Left ventricle myocardium inferior (tissue), 1 donor: Measurements from ENCODE around the gene SLIT3. TPM values are rescaled to one million over a fixed set of nuclear protein-coding genes. Genes with fewer than 3 reads are reported as not detected.

Experiments used
- DNase-seq: peaks from one replicate; pipeline ENCODE4 v3.0.0-alpha.2; 2020
- H3K27ac ChIP-seq: fragments of 200-600 bp; replicated peaks from 2 replicates; pipeline ENCODE4 v1.8.0; 2021
- H3K27me3 ChIP-seq: fragments of 200-600 bp; 2 replicates; pipeline ENCODE4 v1.8.0; 2021; ENCODE audit warnings: low read depth
- H3K36me3 ChIP-seq: fragments of 200-600 bp; 2 replicates; pipeline ENCODE4 v1.8.0; 2021
- H3K4me1 ChIP-seq: fragments of 200-600 bp; 2 replicates; pipeline ENCODE4 v1.8.0; 2021
- H3K4me3 ChIP-seq: fragments of 200-600 bp; 2 replicates; pipeline ENCODE4 v1.8.0; 2021; ENCODE audit warnings: mild to moderate bottlenecking, moderate library complexity
- H3K9me3 ChIP-seq: fragments of 200-600 bp; replicated peaks from 2 replicates; pipeline ENCODE4 v1.8.0; 2021
- intact Hi-C: fragments of 100-400 bp; cut with micrococcal nuclease; formaldehyde crosslinking; loops from one replicate; pipeline ENCODE4 v1.11.0; 2022
- total RNA-seq: library from RNA; stranded (reverse); fragmentation: NEBNext Ultra II Directional; extraction: Animal tissue kit (Norgen Biotek cat#: 25700); gene quantifications from one replicate; pipeline ENCODE4 v1.2.1, GENCODE V29; 2021
- TF ChIP-seq, protein P1 (sequence below): fragments of 200-600 bp; IDR thresholded peaks from 2 replicates; pipeline ENCODE4 v1.8.0; 2021; ENCODE audit warnings: antibody characterized with exemption, mild to moderate bottlenecking, borderline replicate concordance
- donor health status: DM: no; HTN: yes; CAD: no; lungs with severe emphysema.

The SLIT3 gene
- total RNA-seq, 1 donor from 2014 or later, result 22.7 TPM

- TF ChIP-seq, protein P1, sequence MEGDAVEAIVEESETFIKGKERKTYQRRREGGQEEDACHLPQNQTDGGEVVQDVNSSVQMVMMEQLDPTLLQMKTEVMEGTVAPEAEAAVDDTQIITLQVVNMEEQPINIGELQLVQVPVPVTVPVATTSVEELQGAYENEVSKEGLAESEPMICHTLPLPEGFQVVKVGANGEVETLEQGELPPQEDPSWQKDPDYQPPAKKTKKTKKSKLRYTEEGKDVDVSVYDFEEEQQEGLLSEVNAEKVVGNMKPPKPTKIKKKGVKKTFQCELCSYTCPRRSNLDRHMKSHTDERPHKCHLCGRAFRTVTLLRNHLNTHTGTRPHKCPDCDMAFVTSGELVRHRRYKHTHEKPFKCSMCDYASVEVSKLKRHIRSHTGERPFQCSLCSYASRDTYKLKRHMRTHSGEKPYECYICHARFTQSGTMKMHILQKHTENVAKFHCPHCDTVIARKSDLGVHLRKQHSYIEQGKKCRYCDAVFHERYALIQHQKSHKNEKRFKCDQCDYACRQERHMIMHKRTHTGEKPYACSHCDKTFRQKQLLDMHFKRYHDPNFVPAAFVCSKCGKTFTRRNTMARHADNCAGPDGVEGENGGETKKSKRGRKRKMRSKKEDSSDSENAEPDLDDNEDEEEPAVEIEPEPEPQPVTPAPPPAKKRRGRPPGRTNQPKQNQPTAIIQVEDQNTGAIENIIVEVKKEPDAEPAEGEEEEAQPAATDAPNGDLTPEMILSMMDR, result no peak
- DNase-seq, result no peak
- H3K9me3 ChIP-seq, result no peaks in the 10 kb centered on the region
- no peaks in the 10 kb centered on the region for H3K36me3 ChIP-seq
- intact Hi-C loops, result no loop called here
- no peak overlapping the region for H3K27ac ChIP-seq
- peaks cover 6% of the 10 kb centered on the region for H3K27me3 ChIP-seq
- H3K4me3 ChIP-seq, result no peak overlapping the region
- H3K4me1 ChIP-seq, result no peaks in the 10 kb centered on the region
Measured at GRCh38 chr5:169294621-169295020, 6.3 kb downstream of the SLIT3 start.

DNA sequence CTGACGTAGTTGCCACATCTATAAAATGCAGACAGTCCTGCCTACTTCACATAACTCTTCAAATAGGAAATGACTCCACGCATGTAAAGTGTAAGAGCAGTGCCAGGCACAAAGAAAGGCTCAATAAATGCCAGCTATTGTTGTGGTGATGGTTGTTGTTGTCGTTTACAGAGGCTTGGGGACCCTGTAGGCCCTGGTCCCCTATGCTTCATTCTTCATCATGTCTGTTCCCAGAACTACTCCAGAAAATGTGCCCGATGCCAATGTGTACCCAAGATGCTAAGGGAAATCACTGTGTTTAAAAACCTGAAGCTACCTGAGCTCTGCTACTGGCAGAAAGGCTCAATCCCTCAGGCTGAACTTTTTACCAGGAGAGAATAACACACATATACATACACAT, 9.1 kb downstream of the SLIT3 start:
- H3K4me1 ChIP-seq, result peaks cover 12% of the 10 kb centered on the region
- DNase-seq, result no peak

DNA sequence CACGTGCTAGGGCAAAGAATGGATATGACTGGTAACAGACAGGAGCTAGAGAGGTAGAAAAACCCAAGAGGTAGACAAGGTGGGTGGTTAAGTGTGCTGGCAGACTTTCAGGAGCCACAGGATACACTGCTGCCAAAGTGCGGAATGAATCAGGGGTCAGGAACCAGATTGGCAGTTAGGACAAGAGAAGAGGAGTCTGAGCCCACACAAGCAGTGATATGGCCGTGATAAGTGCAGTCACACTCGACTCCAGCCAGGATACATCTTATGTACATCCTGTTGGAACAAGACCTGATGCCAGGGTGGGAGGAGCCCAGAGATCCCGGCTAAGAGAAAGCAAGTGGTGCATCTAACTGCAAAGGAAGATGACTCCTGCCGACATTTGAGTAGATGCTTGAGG, 10.0 kb downstream of the SLIT3 start:
- TF ChIP-seq, protein P1, result no peak
- no peak overlapping the region for H3K4me3 ChIP-seq
- no peaks in the 10 kb centered on the region for H3K36me3 ChIP-seq
- intact Hi-C loops, result no loop called here
- H3K27ac ChIP-seq, result no peak overlapping the region
- no peaks in the 10 kb centered on the region for H3K27me3 ChIP-seq
- peaks cover 19% of the 10 kb centered on the region for H3K4me1 ChIP-seq
- peaks cover under 1% of the 10 kb centered on the region for H3K9me3 ChIP-seq
- no peak for DNase-seq

More for the DNA sequence above, 9.1 kb downstream of the SLIT3 start:
- TF ChIP-seq, protein P1, result no peak
- intact Hi-C loops, result no loop called here
- no peak overlapping the region for H3K4me3 ChIP-seq
- no peaks in the 10 kb centered on the region for H3K36me3 ChIP-seq
- no peaks in the 10 kb centered on the region for H3K9me3 ChIP-seq
- no peak overlapping the region for H3K27ac ChIP-seq
- no peaks in the 10 kb centered on the region for H3K27me3 ChIP-seq

- TF ChIP-seq, protein P1, result no peak
- no peak for DNase-seq
- intact Hi-C loops, result no loop called here
- no peaks in the 10 kb centered on the region for H3K27me3 ChIP-seq
- H3K9me3 ChIP-seq, result peaks cover 11% of the 10 kb centered on the region
- H3K27ac ChIP-seq, result no peak overlapping the region
- H3K4me3 ChIP-seq, result no peak overlapping the region
- H3K4me1 ChIP-seq, result peaks cover 19% of the 10 kb centered on the region
- H3K36me3 ChIP-seq, result no peaks in the 10 kb centered on the region
Measured at GRCh38 chr5:169289520-169289919, 11.4 kb downstream of the SLIT3 start.

DNA sequence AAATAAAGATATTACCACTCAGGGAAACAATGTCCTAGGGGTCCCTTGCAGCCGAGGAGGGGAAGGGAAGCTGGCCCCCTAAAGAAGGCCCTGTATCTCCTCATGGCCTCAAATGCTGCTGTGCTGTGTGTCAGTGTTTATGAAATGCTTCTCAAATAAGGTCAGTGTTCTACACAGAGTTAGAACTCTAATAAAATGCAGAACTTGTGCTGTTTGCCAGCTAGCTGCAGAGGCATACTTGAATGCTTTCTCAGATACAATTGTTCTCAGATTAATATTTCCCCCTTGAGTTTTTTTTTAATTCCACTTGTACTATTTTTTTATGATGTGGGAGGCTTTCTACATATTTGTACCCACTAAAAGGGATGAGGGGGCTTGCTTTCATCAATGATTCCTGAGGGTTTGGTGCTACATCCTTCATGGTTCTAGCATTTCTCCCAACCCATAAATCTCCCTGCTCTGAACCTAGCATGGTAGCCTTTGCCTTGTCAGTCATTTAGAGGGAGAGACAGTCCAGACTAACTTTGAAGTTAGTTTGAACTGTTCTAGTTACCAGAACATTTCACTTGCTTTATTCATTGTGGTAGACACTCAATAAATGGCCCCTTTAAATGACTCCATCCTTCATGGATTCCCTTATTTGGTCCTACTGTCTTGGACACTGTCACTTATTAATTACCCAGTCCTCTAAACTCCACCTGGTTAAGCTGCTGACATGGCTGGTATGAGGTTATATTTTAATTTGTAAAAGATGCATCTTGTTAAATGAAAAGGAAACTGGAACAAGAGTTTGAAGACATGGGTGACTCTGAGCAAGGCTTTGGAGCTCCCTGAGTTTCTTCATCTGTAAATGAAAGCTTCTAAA, 12.6 kb downstream of the SLIT3 start:
- Histone ChIP-seq H3K27me3 (no peaks in the 10 kb centered on the region), H3K36me3 (no peaks in the 10 kb centered on the region), H3K4me1 (peaks cover 19% of the 10 kb centered on the region), H3K27ac (no peak overlapping the region), H3K4me3 (no peak overlapping the region), H3K9me3 (peaks cover 11% of the 10 kb centered on the region)
- no peak for DNase-seq
- TF ChIP-seq, protein P1, result no peak
- intact Hi-C loops, result no loop called here
